ENCODE results near the gene LENG1. TPM values are rescaled to one million over a fixed set of nuclear protein-coding genes. Genes with fewer than 3 reads are reported as not detected.

LENG1 gene
- total RNA-seq, 1 experiment from 2014 or later = 7.6 TPM

- Histone ChIP-seq H3K27me3 (ENCODE audit: insufficient read depth, low read length) (no peaks in the 10 kb centered on the region), H3K79me2 (ENCODE audit: insufficient read depth, low read length) (peaks cover 34% of the 10 kb centered on the region), H3K4me3 (replicated peaks in 1 of 2; ENCODE audit: low read depth in 1 of 2, low read length in 2 of 2) (no peak overlapping the region), H3K4me2 (ENCODE audit: low read length) (no peak overlapping the region), H3K4me1 (ENCODE audit: control insufficient read depth in 1 of 2, insufficient read depth in 2 of 2, low read length in 2 of 2) (peaks cover 0 to 5% of the 10 kb centered on the region in 2 experiments; a peak in 1 of 4 replicates), H3K36me3 (ENCODE audit: control insufficient read depth in 1 of 2, insufficient read depth in 2 of 2, low read length in 2 of 2) (peaks cover 28 to 29% of the 10 kb centered on the region in 2 experiments; a peak in 3 of 4 replicates), H3K9me2 (ENCODE audit: insufficient read depth) (no peaks in the 10 kb centered on the region), H2AFZ (ENCODE audit: low read depth, low read length, poor library complexity, severe bottlenecking) (no peak overlapping the region), H4K20me1 (ENCODE audit: insufficient read depth) (no peaks in the 10 kb centered on the region), H3K9me3 (ENCODE audit: control insufficient read depth in 1 of 2, insufficient read depth in 1 of 2, low read depth in 1 of 2, low read length in 2 of 2) (no peaks in the 10 kb centered on the region), H3K27ac (ENCODE audit: low read depth, low read length) (no peak overlapping the region), H3K9ac (ENCODE audit: low read length) (no peak overlapping the region)
- ChIA-PET CTCF (no interaction called here), RAD21 (ENCODE audit: low non-redundant PET in 1 of 2, low total read pairs in 2 of 2, uncharacterized antibody in 2 of 2, unreplicated experiment in 2 of 2) (no interaction called here), POLR2A (interaction anchor here (1.5 kb wide), 1 partner anchor 8 kb away, joined by 3 read pairs; no protein-coding TSS in a partner anchor)
- TF ChIP-seq POLR2A (IDR thresholded peaks at IDR 0.05; ENCODE audit: borderline replicate concordance, extremely low read depth, insufficient read depth, insufficient read length) (no peak), SIN3A (IDR thresholded peaks at IDR 0.05; ENCODE audit: low read depth) (no peak), ELF1 (IDR thresholded peaks at IDR 0.05; ENCODE audit: borderline replicate concordance, low read depth) (no peak), RAD21 (IDR thresholded peaks at IDR 0.05; ENCODE audit: low read depth) (no peak), SRF (IDR thresholded peaks at IDR 0.05; ENCODE audit: low read depth) (no peak), CTCF (IDR thresholded peaks at IDR 0.05 in 2 of 3, conservative IDR thresholded peaks at IDR 0.05 in 1 of 3; ENCODE audit: borderline replicate concordance in 1 of 3, insufficient read depth in 1 of 3, low read depth in 2 of 3, low read length in 2 of 3) (no peak), TCF7L2 (IDR thresholded peaks at IDR 0.05; ENCODE audit: borderline replicate concordance, extremely low read depth, insufficient read depth, insufficient read length) (no peak), ZNF274 (IDR thresholded peaks at IDR 0.05; ENCODE audit: low read depth, low read length) (no peak), EZH2 (IDR thresholded peaks at IDR 0.05) (no peak), YY1 (IDR thresholded peaks at IDR 0.05; ENCODE audit: extremely low read depth, insufficient replicate concordance, low read depth, low read length) (no peak), CEBPB (IDR thresholded peaks at IDR 0.05; ENCODE audit: low read depth) (no peak), ZFX (IDR thresholded peaks at IDR 0.05) (no peak), CBX3 (IDR thresholded peaks at IDR 0.05; ENCODE audit: low read depth) (no peak), POLR2AphosphoS5 (IDR thresholded peaks at IDR 0.05; ENCODE audit: low read depth, low read length) (no peak), EZH2phosphoT487 (IDR thresholded peaks at IDR 0.05; ENCODE audit: borderline replicate concordance) (no peak), SP1 (IDR thresholded peaks at IDR 0.05; ENCODE audit: low read depth) (no peak), REST (IDR thresholded peaks at IDR 0.05; ENCODE audit: low read depth) (no peak), JUND (IDR thresholded peaks at IDR 0.05) (no peak)
- TF ChIP-seq, protein P1, sequence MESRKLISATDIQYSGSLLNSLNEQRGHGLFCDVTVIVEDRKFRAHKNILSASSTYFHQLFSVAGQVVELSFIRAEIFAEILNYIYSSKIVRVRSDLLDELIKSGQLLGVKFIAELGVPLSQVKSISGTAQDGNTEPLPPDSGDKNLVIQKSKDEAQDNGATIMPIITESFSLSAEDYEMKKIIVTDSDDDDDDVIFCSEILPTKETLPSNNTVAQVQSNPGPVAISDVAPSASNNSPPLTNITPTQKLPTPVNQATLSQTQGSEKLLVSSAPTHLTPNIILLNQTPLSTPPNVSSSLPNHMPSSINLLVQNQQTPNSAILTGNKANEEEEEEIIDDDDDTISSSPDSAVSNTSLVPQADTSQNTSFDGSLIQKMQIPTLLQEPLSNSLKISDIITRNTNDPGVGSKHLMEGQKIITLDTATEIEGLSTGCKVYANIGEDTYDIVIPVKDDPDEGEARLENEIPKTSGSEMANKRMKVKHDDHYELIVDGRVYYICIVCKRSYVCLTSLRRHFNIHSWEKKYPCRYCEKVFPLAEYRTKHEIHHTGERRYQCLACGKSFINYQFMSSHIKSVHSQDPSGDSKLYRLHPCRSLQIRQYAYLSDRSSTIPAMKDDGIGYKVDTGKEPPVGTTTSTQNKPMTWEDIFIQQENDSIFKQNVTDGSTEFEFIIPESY (IDR thresholded peaks at IDR 0.05; ENCODE audit: extremely low read depth, insufficient replicate concordance, low read length) = no peak
- TF ChIP-seq, protein P2, sequence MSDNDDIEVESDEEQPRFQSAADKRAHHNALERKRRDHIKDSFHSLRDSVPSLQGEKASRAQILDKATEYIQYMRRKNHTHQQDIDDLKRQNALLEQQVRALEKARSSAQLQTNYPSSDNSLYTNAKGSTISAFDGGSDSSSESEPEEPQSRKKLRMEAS (IDR thresholded peaks at IDR 0.05) = no peak
- BruUV-seq (replicated peaks) = no TSS peak
- intact Hi-C loops (cut with micrococcal nuclease) = no loop called here
- DNase-seq (ENCODE audit: low read depth, low spot score) = no peak
- no peak for ATAC-seq
These were observed 52.8 kb downstream of the LENG1 start for GRCh38 chr19:54106716-54107115.

Measured in HCT116 (cell line).